ENCODE measurements around the gene LRRC61.
A peak's percentile ranks its signal among the peaks of the same experiment; 100 is the strongest.
"Not testable (repeated sequence)": the region's sequence is repeated elsewhere in the genome, so short reads cannot be mapped to it uniquely, and the experiment has no call there.

Gene LRRC61

DNA sequence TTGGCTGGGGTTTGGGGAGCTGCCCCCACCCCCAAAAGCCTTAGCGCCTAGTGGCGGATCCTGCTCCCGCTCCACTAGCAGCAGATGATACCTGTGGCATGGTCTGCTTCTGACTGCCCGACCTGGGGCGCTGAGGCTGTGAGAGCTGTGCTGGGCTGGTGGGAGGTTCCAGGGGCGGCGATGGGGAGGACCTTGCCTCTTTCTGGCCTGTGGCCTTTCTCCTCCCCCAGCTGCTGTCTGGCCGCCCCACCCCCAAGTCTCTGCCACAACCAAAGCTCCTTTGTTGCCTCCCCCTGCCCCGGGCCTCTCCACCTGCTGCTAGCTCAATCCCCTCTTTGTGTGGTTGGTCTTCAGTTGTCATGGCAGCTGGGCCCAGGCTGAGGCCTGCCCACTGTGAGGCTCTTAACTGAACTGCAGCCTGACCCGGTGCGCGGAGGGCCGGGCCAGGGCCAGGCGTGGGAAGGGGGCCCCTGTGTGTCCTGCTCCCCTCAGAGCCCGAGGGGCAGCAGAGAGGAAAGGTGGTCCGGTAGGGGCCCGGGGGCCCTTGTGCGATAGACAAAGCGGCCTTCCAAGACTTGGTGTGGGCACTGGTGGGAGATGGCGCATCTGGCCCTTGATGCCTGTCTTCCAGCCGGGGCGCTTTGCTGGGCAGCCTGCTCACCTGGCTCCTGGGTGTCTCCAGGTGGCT is 60.7 kb downstream of the LRRC61 start:
- DNase-seq (ENCODE audit: low spot score) = peak; percentile 82

DNA sequence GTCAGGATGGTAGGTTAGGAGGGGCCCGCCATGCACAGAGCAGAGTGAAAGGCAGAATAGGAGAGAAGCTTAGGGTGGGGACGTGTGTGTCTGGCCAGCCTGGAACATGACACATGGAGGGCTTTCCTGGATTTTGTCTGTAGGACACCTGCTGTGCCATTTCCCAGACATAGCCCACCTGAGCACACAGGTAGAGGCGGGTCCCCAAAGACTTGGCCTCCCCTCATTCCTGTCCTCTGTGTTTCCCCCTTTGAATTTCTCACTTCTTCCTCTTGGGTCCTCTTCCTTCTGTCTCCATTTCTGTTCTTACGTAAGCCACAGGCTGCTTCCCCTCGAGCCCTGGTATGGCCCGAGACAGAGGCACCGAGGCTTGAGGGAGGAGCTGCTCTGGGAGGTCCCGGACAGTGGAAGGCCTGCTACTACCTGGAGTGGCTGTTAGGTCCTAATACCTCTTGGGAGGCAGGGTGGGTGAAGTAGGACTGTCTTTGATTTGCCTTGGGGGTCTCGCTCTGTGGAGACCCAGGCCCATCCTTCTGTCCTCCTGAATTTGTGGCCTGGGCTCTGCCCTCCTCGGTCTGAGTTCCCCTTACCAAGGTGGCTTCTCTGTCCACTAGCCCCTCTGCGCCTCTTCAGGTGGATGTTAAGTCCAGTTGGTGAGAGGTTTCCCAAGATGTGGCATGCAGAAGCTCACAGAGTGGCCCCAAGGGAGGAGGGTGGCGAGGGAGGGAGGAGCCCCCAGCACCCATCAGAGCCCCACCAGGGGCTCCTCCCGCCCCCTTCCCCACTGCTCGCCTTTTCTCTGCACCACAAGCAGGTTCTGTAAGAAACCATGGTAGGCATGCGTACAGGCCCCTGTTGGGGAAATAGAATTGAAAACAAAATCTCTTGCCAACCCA is 61.5 kb downstream of the LRRC61 start:
- no peak for DNase-seq (ENCODE audit: low spot score)

DNA sequence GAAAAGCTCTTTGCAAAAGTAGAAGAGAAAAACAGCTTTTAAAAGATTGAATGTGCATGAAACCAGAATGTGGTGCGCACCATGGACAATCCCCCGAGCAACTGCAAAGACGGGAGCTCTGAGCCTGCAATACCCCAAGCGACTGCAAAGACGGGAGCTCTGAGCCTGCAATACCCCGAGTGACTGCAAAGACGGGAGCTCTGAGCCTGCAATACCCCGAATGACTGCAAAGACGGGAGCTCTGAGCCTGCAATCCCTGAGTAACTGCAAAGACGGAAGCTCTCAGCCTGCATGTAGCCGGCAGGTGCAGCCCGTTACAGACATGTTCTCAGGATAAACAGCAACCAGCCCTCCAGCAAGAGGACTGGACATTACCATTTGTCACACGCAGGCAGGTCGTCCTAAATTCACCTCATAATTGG is 62.2 kb downstream of the LRRC61 start:
- DNase-seq (ENCODE audit: low spot score) = no peak

DNA sequence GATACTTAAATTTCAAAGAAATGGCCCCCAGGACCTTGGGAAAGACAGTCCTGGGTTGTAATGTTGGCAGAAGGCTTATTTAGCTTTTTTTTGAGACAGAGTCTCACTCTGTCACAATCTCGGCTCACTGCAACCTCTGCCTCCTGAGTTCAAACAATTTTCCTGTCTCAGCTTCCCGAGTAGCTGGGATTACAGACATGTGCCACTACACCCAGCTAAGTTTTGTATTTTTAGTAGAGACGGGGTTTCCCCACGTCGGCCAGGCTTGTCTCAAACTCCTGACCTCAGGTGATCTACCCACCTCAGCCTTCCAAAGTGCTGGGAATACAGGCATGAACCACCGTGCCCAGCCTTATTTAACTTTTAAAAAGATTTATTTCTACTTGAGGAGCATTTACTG is 62.7 kb downstream of the LRRC61 start:
- not testable (repeated sequence) for DNase-seq (ENCODE audit: low spot score)

All from left forelimb (tissue), 1 donor.